ENCODE results near the gene PANK1. TPM values are rescaled to one million over a fixed set of nuclear protein-coding genes. Genes with fewer than 3 reads are reported as not detected.
"Not testable (repeated sequence)": the region's sequence is repeated elsewhere in the genome, so short reads cannot be mapped to it uniquely, and the experiment has no call there.

The PANK1 gene
- total RNA-seq, 1 donor from 2014 or later: 8.2 TPM

- Histone ChIP-seq H3K36me3 (no peaks in the 10 kb centered on the region), H3K4me1 (no peaks in the 10 kb centered on the region), H3K4me3 (no peak overlapping the region), H3K27ac (no peak overlapping the region), H3K9me3 (peaks cover 10% of the 10 kb centered on the region), H3K27me3 (ENCODE audit: low read depth) (no peaks in the 10 kb centered on the region)
- ATAC-seq (no peak), DNase-seq (no peak)
- TF ChIP-seq CTCF (IDR thresholded peaks at IDR 0.05): no peak
- intact Hi-C loops (cut with DNase I): no loop called here
Observed at GRCh38 chr10:89621438-89621837, 23.6 kb downstream of the PANK1 start.

GRCh38 chr10:89620296-89620695, 24.7 kb downstream of the PANK1 start:
- DNase-seq; H3K4me1 ChIP-seq; H3K27me3 ChIP-seq (ENCODE audit: low read depth); ATAC-seq; H3K36me3 ChIP-seq; H3K27ac ChIP-seq; H3K4me3 ChIP-seq; intact Hi-C loops (cut with DNase I): not testable (repeated sequence)
- H3K9me3 ChIP-seq: peaks cover 10% of the 10 kb centered on the region

- DNase-seq (no peak), ATAC-seq (no peak)
- H3K36me3 ChIP-seq: no peaks in the 10 kb centered on the region
- H3K27me3 ChIP-seq (ENCODE audit: low read depth): no peaks in the 10 kb centered on the region
- no peak for TF ChIP-seq CTCF (IDR thresholded peaks at IDR 0.05)
- H3K27ac ChIP-seq: no peak overlapping the region
- intact Hi-C loops (cut with DNase I): no loop called here
- no peak overlapping the region for H3K4me3 ChIP-seq
- peaks cover 9% of the 10 kb centered on the region for H3K9me3 ChIP-seq
- H3K4me1 ChIP-seq: no peaks in the 10 kb centered on the region
Observed at GRCh38 chr10:89615824-89616223, 29.2 kb downstream of the PANK1 start.

- H3K27ac ChIP-seq: no peak overlapping the region
- H3K9me3 ChIP-seq: peaks cover 2% of the 10 kb centered on the region
- H3K4me1 ChIP-seq: no peaks in the 10 kb centered on the region
- no peak for DNase-seq
- TF ChIP-seq CTCF (IDR thresholded peaks at IDR 0.05): no peak
- H3K4me3 ChIP-seq: no peak overlapping the region
- intact Hi-C loops (cut with DNase I): no loop called here
- no peak for ATAC-seq
- no peaks in the 10 kb centered on the region for H3K36me3 ChIP-seq
- no peaks in the 10 kb centered on the region for H3K27me3 ChIP-seq (ENCODE audit: low read depth)
Observed at GRCh38 chr10:89615112-89615511, 29.9 kb downstream of the PANK1 start.

GRCh38 chr10:89613582-89613981, 31.5 kb downstream of the PANK1 start:
- no peak overlapping the region for H3K27ac ChIP-seq
- no peak for ATAC-seq
- TF ChIP-seq CTCF (IDR thresholded peaks at IDR 0.05): no peak
- H3K4me3 ChIP-seq: no peak overlapping the region
- no peaks in the 10 kb centered on the region for H3K36me3 ChIP-seq
- H3K4me1 ChIP-seq: no peaks in the 10 kb centered on the region
- DNase-seq: no peak
- H3K9me3 ChIP-seq: no peaks in the 10 kb centered on the region
- H3K27me3 ChIP-seq (ENCODE audit: low read depth): no peaks in the 10 kb centered on the region
- intact Hi-C loops (cut with DNase I): no loop called here

GRCh38 chr10:89611282-89611681, 33.8 kb downstream of the PANK1 start:
- H3K27ac ChIP-seq: no peak overlapping the region
- H3K9me3 ChIP-seq: no peaks in the 10 kb centered on the region
- H3K4me3 ChIP-seq: no peak overlapping the region
- ATAC-seq (no peak), DNase-seq (no peak)
- H3K27me3 ChIP-seq (ENCODE audit: low read depth): no peaks in the 10 kb centered on the region
- intact Hi-C loops (cut with DNase I): no loop called here
- TF ChIP-seq CTCF (IDR thresholded peaks at IDR 0.05): no peak
- H3K4me1 ChIP-seq: no peaks in the 10 kb centered on the region
- H3K36me3 ChIP-seq: no peaks in the 10 kb centered on the region

All from lower lobe of right lung (tissue), 2 donors.